Measurements from ENCODE around the gene TEX261. TPM values are rescaled to one million over a fixed set of nuclear protein-coding genes. Genes with fewer than 3 reads are reported as not detected.
"Not testable (repeated sequence)": the region's sequence is repeated elsewhere in the genome, so short reads cannot be mapped to it uniquely, and the experiment has no call there.

Gene TEX261
- 10 to 100 TPM; 24.6 to 41.0 (median 34.9) TPM for total RNA-seq

GRCh38 chr2:70994699-70995425, at the start of gene TEX261:
Gene TEX261 (minus strand): TSS chr2:70994873. CDS start chr2:70994757, 116 bp downstream.
- Histone ChIP-seq H3K27ac (peak within 1 kb of the TSS; percentile 52 to 94 (median 86)), H3K9me3 (no peaks in the 10 kb centered on the region), H3K4me3 (peak within 1 kb of the TSS; percentile 91 to 100), H3K36me3 (peaks cover 0 to 24% of the 10 kb centered on the region in 2 donors), H3K27me3 (no peaks in the 10 kb centered on the region), H3K4me1 (peaks cover 0 to 50% (median 14%) of the 10 kb centered on the region in 3 donors)
- WGBS, 2 donors (ENCODE audit: low coverage in 1 of 2) = 0% methylated on average over 4 of the region's 65 CpGs
- ATAC-seq = peak; percentile 99
- peak; percentile 72 to 75 for TF ChIP-seq POLR2A (IDR thresholded peaks at IDR 0.05)
- TF ChIP-seq CTCF (IDR thresholded peaks at IDR 0.05) = peak; percentile 51 to 82 (median 72)
- TF ChIP-seq EP300 (IDR thresholded peaks at IDR 0.05) = no peak
- TF ChIP-seq POLR2AphosphoS5 (IDR thresholded peaks at IDR 0.05) = peak; percentile 5

- Histone ChIP-seq H3K4me1 (no peaks in the 10 kb centered on the region), H3K9me3 (no peaks in the 10 kb centered on the region), H3K27ac (no peak overlapping the region), H3K27me3 (peaks cover 26% of the 10 kb centered on the region), H3K36me3 (no peaks in the 10 kb centered on the region), H3K4me3 (no peak overlapping the region)
- 78 to 87% methylated on average over 8 to 13 of the region's 36 CpGs for WGBS, 2 donors (ENCODE audit: low coverage in 1 of 2)
- no peak for ATAC-seq
- TF ChIP-seq EP300 (IDR thresholded peaks at IDR 0.05) (no peak), CTCF (IDR thresholded peaks at IDR 0.05) (no peak), POLR2A (IDR thresholded peaks at IDR 0.05) (no peak), POLR2AphosphoS5 (IDR thresholded peaks at IDR 0.05) (no peak)
Observed at GRCh38 chr2:71043531-71044407, 49.1 kb upstream of the TEX261 start.

GRCh38 chr2:71042287-71042686, 47.6 kb upstream of the TEX261 start:
- TF ChIP-seq CTCF (IDR thresholded peaks at IDR 0.05) (no peak), POLR2A (IDR thresholded peaks at IDR 0.05) (no peak), EP300 (IDR thresholded peaks at IDR 0.05) (no peak), POLR2AphosphoS5 (IDR thresholded peaks at IDR 0.05) (no peak)
- H3K36me3 ChIP-seq = no peaks in the 10 kb centered on the region
- 66 to 76% methylated on average over 3 to 4 of the region's 4 CpGs for WGBS, 2 donors (ENCODE audit: low coverage in 1 of 2)
- no peaks in the 10 kb centered on the region for H3K4me1 ChIP-seq
- no peak overlapping the region for H3K4me3 ChIP-seq
- no peak overlapping the region for H3K27ac ChIP-seq
- ATAC-seq = no peak
- H3K9me3 ChIP-seq = no peaks in the 10 kb centered on the region
- H3K27me3 ChIP-seq = peaks cover 26% of the 10 kb centered on the region

GRCh38 chr2:71036296-71036695, 41.6 kb upstream of the TEX261 start:
- H3K27ac ChIP-seq, ATAC-seq, H3K36me3 ChIP-seq, H3K9me3 ChIP-seq, H3K4me1 ChIP-seq, H3K4me3 ChIP-seq, H3K27me3 ChIP-seq: not testable (repeated sequence)
- 95% methylated on average over 7 of the region's 8 CpGs; no CpG with 5 or more reads in 1 of the 2 donors for WGBS, 2 donors (ENCODE audit: low coverage in 1 of 2)

- ATAC-seq, H3K27ac ChIP-seq, H3K4me1 ChIP-seq, H3K27me3 ChIP-seq, H3K36me3 ChIP-seq, H3K9me3 ChIP-seq, H3K4me3 ChIP-seq: not testable (repeated sequence)
- WGBS, 2 donors (ENCODE audit: low coverage in 1 of 2) = 42 to 79% methylated on average over 2 to 8 of the region's 15 CpGs
Observed at GRCh38 chr2:71023553-71024243, 29.0 kb upstream of the TEX261 start.

- 83 to 85% methylated on average over 1 to 7 of the region's 14 CpGs for WGBS, 2 donors (ENCODE audit: low coverage in 1 of 2)
- not testable (repeated sequence) for H3K9me3 ChIP-seq, H3K36me3 ChIP-seq, H3K4me3 ChIP-seq, H3K27ac ChIP-seq, ATAC-seq, H3K4me1 ChIP-seq, H3K27me3 ChIP-seq
Observed at GRCh38 chr2:71021394-71021793, 26.7 kb upstream of the TEX261 start.

- H3K4me3 ChIP-seq, H3K27ac ChIP-seq, H3K9me3 ChIP-seq, ATAC-seq, H3K27me3 ChIP-seq, H3K4me1 ChIP-seq, H3K36me3 ChIP-seq: not testable (repeated sequence)
- WGBS, 2 donors (ENCODE audit: low coverage in 1 of 2) = 77 to 93% methylated on average over 5 to 6 of the region's 6 CpGs
Observed at GRCh38 chr2:71019989-71020388, 25.3 kb upstream of the TEX261 start.

Measured in gastroesophageal sphincter (tissue), 4 donors.